Skeletal muscle tissue (tissue), 4 donors: ENCODE measurements around the gene HDAC4. TPM values are rescaled to one million over a fixed set of nuclear protein-coding genes. Genes with fewer than 3 reads are reported as not detected.

ENCODE experiments used
- H3K27ac ChIP-seq: one replicate; pipeline ENCODE4 v1.7.0; 2013; ENCODE audit warnings: mild to moderate bottlenecking, low read depth, low read length, inconsistent platforms
- H3K27me3 ChIP-seq, 3 donors: one replicate each; pipeline ENCODE4 v1.7.0; 2013; ENCODE audit warnings: low read length in 3 of 3; ENCODE audit not compliant: control insufficient read depth in 3 of 3, insufficient read depth in 3 of 3
- H3K36me3 ChIP-seq, 3 donors: one replicate each; pipeline ENCODE4 v1.7.0; 2013; ENCODE audit warnings: low read length in 3 of 3; ENCODE audit not compliant: control insufficient read depth in 3 of 3, insufficient read depth in 3 of 3
- H3K4me1 ChIP-seq, 3 donors: one replicate each; pipeline ENCODE4 v1.7.0; 2013; ENCODE audit warnings: low read length in 3 of 3, mild to moderate bottlenecking in 3 of 3; ENCODE audit not compliant: control insufficient read depth in 3 of 3, insufficient read depth in 3 of 3
- H3K4me3 ChIP-seq, 3 donors: one replicate each; pipeline ENCODE4 v1.7.0; 2013; ENCODE audit warnings: low read length in 3 of 3
- H3K9ac ChIP-seq, 3 donors: one replicate each; pipeline ENCODE4 v1.7.0; 2013; ENCODE audit warnings: low read length in 3 of 3, mild to moderate bottlenecking in 3 of 3, moderate library complexity in 2 of 3, low read depth in 1 of 3
- H3K9me3 ChIP-seq, 3 donors: one replicate each; pipeline ENCODE4 v1.7.0; 2013; ENCODE audit warnings: low read length in 3 of 3; ENCODE audit not compliant: control insufficient read depth in 3 of 3
- total RNA-seq: library from RNA; depleted of rRNA; stranded (reverse); fragments of >200 nt; gene quantifications from one replicate; pipeline ENCODE4 v1.2.3, GENCODE V29; 2014
- donor health status: Osteomylitis.

HDAC4 gene
- total RNA-seq, 1 donor from 2014 or later = 23.5 TPM

GRCh38 chr2:239292959-239293774 is 107.7 kb downstream of the HDAC4 start:
- peak overlapping the region; percentile 90 for H3K27ac ChIP-seq

DNA sequence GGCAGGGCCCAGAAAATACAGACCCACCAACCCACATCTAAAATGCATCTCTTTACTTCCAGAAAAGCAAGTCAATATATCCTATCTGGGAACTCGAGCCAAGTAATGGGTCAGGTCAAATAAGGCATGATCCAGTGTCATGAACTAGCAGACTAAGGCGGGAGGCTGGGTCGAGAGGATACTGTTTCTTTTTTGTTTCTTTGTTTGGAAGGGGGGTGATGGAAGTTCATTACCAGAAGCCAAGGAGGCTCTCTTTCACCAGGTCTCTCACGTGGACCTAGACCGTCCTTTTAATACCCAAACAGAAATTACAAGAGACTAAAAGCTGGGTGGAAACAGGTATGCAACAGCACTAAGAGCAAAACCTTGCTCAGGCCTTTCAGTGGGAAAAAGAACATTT is 108.3 kb downstream of the HDAC4 start:
- Histone ChIP-seq H3K9me3 (no peaks in the 10 kb centered on the region), H3K9ac (peak overlapping the region in 1 of 3 donors; percentile 69), H3K27me3 (no peaks in the 10 kb centered on the region), H3K27ac (peak overlapping the region; percentile 90), H3K4me3 (no peak overlapping the region), H3K36me3 (peaks cover 0 to 10% (median 0%) of the 10 kb centered on the region in 3 donors), H3K4me1 (peaks cover 89 to 91% (median 90%) of the 10 kb centered on the region in 3 donors)

More at GRCh38 chr2:239292959-239293774, 107.7 kb downstream of the HDAC4 start:
- no peak overlapping the region for H3K4me3 ChIP-seq
- H3K9me3 ChIP-seq = no peaks in the 10 kb centered on the region
- H3K27me3 ChIP-seq = no peaks in the 10 kb centered on the region
- H3K36me3 ChIP-seq = peaks cover 0 to 13% (median 0%) of the 10 kb centered on the region in 3 donors
- H3K9ac ChIP-seq = peak overlapping the region in 2 of 3 donors; percentile 52 to 69
- peaks cover 91 to 92% (median 92%) of the 10 kb centered on the region in 3 donors for H3K4me1 ChIP-seq

DNA sequence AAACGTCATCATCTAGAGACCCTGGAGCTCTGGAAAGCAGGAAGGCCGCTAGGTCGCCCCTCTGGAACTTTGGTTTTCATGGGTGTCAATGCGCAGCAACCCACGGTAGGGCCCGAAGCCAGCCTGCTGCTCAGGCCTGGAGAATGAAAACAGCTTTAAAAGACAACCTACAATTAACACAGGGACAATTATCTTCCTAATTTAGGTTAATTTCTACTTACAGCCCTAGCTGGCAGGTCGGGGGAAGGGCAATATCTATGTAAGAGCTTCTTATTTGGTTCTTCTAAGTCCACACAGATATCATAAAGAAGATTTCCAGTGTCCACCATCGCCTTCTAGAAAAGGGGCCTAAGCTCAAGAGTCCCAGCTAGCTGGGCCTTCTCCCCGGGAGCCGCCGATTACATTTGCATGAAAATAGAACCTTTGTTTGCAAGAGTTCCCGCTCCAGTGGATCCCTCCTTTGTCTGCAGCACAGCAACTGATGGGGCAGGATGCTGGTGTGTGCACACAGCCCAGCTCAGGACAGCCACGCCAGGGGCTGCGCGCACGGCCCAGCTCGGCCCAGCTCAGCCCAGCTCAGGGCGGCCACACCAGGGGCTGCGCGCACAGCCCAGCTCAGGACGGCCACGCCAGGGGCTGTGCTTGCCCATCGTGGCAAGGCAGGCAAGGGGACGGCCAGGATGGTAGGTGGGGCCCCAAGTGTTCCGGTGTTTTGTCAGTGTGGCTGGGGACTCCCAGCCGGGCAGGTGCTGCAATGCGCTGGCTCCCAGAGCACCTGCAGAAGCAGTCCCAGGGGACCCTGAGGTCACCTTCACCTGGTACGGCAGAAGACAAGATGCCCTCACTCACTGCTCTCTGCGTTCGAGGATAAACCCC is 109.1 kb downstream of the HDAC4 start:
- Histone ChIP-seq H3K9me3 (no peaks in the 10 kb centered on the region), H3K4me3 (peak overlapping the region in 2 of 3 donors; percentile 9 to 41), H3K27ac (peak overlapping the region; percentile 90), H3K27me3 (no peaks in the 10 kb centered on the region), H3K36me3 (peaks cover 0 to 5% (median 0%) of the 10 kb centered on the region in 3 donors), H3K9ac (peak overlapping the region; percentile 57 to 69 (median 65)), H3K4me1 (peaks cover 86 to 91% (median 90%) of the 10 kb centered on the region in 3 donors)

GRCh38 chr2:239290618-239291474 is 110.0 kb downstream of the HDAC4 start:
- Histone ChIP-seq H3K4me1 (peaks cover 83 to 89% (median 87%) of the 10 kb centered on the region in 3 donors), H3K36me3 (peaks cover 0 to 4% (median 0%) of the 10 kb centered on the region in 3 donors), H3K9ac (peak overlapping the region; percentile 57 to 69 (median 65)), H3K27me3 (no peaks in the 10 kb centered on the region), H3K9me3 (no peaks in the 10 kb centered on the region), H3K27ac (peak overlapping the region; percentile 90), H3K4me3 (peak overlapping the region in 2 of 3 donors; percentile 41 to 56)

DNA sequence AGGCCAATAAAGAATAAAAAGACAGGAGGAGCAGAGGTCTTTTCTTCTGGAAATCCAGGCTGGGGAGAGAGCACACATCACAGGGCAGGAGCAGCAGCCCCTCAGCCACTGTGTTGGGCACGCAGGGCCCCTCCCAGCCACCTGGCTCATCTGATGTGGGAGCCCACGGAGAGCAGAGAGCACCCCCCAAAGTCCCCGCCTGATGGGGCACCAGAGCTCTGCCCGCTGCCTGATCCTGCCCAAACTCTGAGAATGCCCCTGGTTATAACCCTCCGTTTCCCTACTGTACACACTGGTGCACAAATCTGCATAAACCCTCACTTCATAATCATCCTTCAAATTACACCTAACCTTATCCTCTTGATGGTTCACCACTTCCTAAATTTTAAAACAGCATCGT is 111.3 kb downstream of the HDAC4 start:
- Histone ChIP-seq H3K4me1 (peaks cover 84 to 92% (median 91%) of the 10 kb centered on the region in 3 donors), H3K9ac (peak overlapping the region in 2 of 3 donors; percentile 43 to 47), H3K27ac (peak overlapping the region; percentile 61), H3K4me3 (no peak overlapping the region), H3K36me3 (peaks cover 0 to 2% (median 0%) of the 10 kb centered on the region in 3 donors), H3K9me3 (no peaks in the 10 kb centered on the region), H3K27me3 (no peaks in the 10 kb centered on the region)

DNA sequence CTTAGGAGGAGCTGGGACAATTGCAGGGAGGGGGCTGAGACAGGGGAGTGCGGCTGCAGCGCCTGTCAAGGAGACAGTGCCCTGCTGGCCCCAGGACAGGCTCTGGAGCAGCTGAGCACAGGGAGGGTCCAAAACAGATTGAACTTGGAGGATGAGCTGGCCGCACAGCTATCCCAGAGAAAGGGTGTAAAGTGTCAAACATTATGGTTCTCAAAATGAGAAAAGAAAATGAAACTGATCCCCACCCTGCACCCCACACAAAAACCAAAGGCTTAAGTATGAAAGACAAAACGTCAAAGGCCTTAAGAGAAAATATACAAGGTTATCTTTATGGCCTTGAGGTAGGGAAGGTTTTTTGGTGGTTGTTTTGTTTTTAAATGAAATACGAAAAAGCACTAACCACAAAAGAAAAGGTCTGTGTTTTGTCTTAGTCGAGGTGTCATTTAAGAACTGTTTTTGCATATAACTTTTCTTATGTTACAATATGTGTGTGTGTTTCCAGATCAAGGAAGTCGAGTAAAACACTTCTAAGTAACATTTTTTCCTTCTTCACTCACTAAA is 111.8 kb downstream of the HDAC4 start:
- H3K9ac ChIP-seq = peak overlapping the region; percentile 28 to 47 (median 43)
- H3K27ac ChIP-seq = peak overlapping the region; percentile 61
- peak overlapping the region in 1 of 3 donors; percentile 37 for H3K4me3 ChIP-seq
- no peaks in the 10 kb centered on the region for H3K27me3 ChIP-seq
- peaks cover 84 to 92% (median 91%) of the 10 kb centered on the region in 3 donors for H3K4me1 ChIP-seq
- H3K9me3 ChIP-seq = no peaks in the 10 kb centered on the region
- H3K36me3 ChIP-seq = peaks cover 0 to 2% (median 2%) of the 10 kb centered on the region in 3 donors

GRCh38 chr2:239288237-239288636 is 112.6 kb downstream of the HDAC4 start:
- Histone ChIP-seq H3K9ac (peak overlapping the region; percentile 43 to 47 (median 46)), H3K36me3 (peaks cover 0 to 4% (median 2%) of the 10 kb centered on the region in 3 donors), H3K9me3 (no peaks in the 10 kb centered on the region), H3K4me3 (no peak overlapping the region), H3K4me1 (peaks cover 79 to 92% (median 87%) of the 10 kb centered on the region in 3 donors), H3K27me3 (no peaks in the 10 kb centered on the region), H3K27ac (no peak overlapping the region)

- H3K4me3 ChIP-seq = no peak overlapping the region
- H3K9me3 ChIP-seq = no peaks in the 10 kb centered on the region
- no peaks in the 10 kb centered on the region for H3K27me3 ChIP-seq
- H3K36me3 ChIP-seq = peaks cover 0 to 4% (median 2%) of the 10 kb centered on the region in 3 donors
- no peak overlapping the region for H3K9ac ChIP-seq
- H3K27ac ChIP-seq = no peak overlapping the region
- H3K4me1 ChIP-seq = peaks cover 72 to 92% (median 83%) of the 10 kb centered on the region in 3 donors
Measured at GRCh38 chr2:239287461-239287860, 113.4 kb downstream of the HDAC4 start.

DNA sequence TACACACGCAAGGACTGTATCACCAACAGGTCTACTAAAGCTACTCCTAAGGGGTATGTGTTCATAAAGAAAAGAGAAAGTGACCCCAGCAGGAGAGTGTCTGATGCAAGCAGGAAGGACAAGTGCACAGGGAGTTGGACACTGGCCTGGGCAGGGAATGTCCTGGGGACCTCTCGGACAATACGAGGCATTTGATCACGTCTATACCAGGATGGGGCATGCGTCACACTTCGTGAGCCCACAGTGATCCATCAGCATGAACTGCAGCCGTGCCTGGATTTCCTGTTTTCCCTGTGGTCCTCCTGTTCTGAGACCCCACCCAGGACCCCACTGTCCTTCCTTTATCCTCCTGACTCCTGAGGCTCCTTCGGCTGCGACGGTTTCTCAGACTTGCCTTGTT is 113.9 kb downstream of the HDAC4 start:
- Histone ChIP-seq H3K4me3 (no peak overlapping the region), H3K27ac (no peak overlapping the region), H3K9me3 (no peaks in the 10 kb centered on the region), H3K27me3 (no peaks in the 10 kb centered on the region), H3K9ac (no peak overlapping the region), H3K4me1 (peaks cover 66 to 91% (median 78%) of the 10 kb centered on the region in 3 donors), H3K36me3 (peaks cover 0 to 4% (median 2%) of the 10 kb centered on the region in 3 donors)
